ELR (cell line): ENCODE measurements around the gene INO80D.
"Not testable (repeated sequence)": the region's sequence is repeated elsewhere in the genome, so short reads cannot be mapped to it uniquely, and the experiment has no call there.

Source experiments
- DNase-seq: peaks from one replicate; pipeline ENCODE4 v3.0.0-alpha.2; 2015; ENCODE audit warnings: low read depth

Gene INO80D

DNA sequence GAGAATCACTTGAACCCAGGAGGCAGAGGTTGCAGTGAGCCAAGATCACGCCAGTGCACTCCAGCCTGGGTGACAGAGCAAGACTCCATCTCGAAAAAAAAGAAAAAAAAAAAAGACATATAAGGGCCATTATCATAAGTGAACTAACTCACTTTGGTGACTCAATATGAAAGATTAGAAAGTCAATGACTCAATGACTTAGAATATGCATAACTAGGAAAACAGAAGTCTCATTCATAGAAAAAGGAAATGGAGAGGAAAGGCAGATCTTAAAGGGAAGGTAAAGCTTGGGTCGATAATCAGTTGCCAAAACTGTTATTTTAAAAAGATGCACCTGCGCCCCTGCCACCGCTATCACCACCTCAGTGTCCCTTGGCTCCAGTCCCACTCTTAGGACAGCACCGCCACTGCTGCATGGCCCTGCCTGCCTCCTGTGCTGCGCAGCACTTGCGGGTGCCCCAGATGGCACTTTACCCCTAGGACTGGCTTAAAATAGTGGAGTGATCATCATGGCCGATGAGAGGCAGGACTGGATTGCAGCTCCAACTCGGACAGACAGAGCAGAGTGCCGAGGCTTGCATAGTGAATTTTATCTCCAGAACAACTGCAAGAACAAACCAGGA lies 54.7 kb downstream of the INO80D start:
- peak; percentile 87 for DNase-seq

- no peak for DNase-seq
Observed at GRCh38 chr2:206028101-206028500, 57.9 kb downstream of the INO80D start.

- no peak for DNase-seq
Observed at GRCh38 chr2:206023183-206023582, 62.8 kb downstream of the INO80D start.

DNA sequence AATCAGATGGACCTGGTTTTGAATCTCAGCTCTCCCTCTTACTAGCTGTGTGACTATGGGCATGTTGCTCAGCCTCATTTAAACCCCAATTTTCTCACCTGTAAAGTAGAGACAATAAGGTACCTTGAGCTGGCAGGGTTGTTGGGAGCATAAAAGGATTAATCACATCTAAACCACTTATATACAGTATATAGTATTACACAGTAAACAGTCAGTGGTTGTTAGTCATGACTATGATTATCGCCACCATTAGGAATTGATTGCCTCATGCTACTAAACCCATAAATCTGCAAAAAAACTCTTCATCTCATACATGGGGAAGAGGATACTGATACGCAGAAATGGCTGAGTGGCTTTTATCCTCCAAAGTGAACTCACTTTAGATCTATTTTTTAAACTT lies 65.8 kb downstream of the INO80D start:
- no peak for DNase-seq

GRCh38 chr2:206015746-206016145 lies 70.2 kb downstream of the INO80D start:
- not testable (repeated sequence) for DNase-seq

DNA sequence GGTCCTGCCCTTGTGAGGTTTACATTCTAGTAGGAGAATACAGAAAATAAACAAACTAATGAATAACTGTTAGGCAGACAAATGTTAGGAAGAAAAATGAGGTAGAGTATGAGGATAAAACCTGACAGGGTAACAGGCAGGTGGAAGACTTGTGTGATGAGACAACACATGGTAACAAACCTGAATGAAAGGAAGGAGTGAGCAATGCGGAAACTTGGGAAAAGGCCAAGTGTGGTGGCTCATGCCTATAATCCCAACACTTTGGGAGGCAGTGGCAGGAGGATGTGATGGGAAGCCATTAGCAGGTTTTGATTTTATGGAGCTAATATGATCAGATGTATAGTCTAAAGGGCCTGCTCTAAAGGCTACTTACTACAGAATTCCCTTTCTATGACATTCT lies 74.2 kb downstream of the INO80D start:
- DNase-seq: peak; percentile 32

- DNase-seq: no peak
Observed at GRCh38 chr2:206011018-206011614, 74.9 kb downstream of the INO80D start.

DNA sequence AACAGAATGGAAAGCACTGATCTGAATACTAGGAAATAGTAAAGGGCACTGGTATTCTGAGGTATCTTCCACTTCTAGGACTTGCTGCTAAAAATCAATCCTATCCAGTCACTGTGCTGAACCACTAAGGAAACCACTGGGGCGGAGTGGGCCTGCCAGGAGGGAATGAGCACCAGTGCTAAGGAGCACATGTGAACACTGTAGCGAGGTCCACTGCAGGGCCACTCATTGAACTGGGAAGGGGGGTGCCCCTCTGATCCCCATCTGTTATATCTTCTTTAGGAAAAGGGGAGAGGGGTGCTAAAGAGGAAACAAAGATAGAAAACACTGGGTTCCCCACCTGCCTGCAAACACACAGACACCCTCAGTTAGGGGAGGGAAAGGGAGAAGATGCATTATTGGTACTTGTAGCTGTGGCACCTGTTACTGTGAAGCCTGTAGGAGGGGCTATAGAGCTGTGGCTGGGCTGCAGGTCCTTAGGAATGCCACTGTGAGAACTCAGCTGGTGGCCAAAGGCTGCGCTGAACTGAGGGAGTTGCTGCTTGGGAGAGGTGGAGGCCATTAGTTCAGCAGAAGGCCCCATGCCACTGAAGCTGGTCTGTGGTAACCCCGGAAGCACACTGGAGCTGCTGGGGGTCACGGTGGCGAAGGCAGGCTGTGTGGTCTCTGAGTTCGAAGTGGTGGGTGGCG lies 81.8 kb downstream of the INO80D start:
- peak; percentile 38 for DNase-seq

- no peak for DNase-seq
Observed at GRCh38 chr2:206002440-206002839, 83.5 kb downstream of the INO80D start.

DNA sequence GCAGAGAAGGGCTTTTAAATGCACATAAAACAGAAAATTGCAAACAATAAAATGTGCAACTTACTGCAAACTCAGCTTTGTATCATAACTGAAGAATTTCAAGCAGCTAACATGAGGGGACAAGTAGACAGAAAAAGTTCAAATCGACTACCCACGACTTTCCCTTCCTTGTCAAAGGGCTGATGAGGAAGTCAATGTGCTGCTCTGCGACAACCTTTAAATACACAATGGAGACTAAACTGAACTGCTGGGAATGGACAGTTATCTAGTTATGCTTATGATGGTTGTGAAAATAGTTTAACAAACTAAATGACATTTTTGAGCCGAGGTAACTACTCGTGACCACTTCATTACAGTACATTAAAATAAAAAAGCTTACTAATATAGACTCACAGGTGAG lies 84.1 kb downstream of the INO80D start:
- no peak for DNase-seq

- DNase-seq: no peak
Observed at GRCh38 chr2:206000776-206001175, 85.2 kb downstream of the INO80D start.

DNA sequence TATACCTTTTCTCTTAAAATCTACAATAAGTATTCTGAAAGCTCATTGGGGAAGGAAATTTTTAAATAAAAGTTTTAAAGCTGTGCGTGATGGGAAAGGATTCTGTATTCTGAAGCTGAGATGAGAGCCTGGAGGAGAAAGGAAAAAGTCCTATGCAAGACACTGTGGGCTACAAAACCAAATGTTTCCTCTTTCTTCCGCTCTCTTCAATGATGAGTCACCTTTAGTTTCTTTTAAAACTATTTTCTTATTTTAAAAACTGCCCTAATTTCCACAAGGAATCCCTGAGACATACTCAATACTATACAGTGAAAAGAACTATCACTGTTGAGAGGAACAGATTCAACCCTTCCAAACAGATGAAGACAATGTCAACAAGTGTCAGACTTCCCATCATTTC lies 87.4 kb downstream of the INO80D start:
- DNase-seq: no peak

- no peak for DNase-seq
Observed at GRCh38 chr2:205996161-205996560, 89.8 kb downstream of the INO80D start.

GRCh38 chr2:205995260-205995659 lies 90.7 kb downstream of the INO80D start:
- DNase-seq: no peak

GRCh38 chr2:205994344-205994743 lies 91.6 kb downstream of the INO80D start:
- DNase-seq: no peak

GRCh38 chr2:205990104-205990503 lies 95.9 kb downstream of the INO80D start:
- no peak for DNase-seq

DNA sequence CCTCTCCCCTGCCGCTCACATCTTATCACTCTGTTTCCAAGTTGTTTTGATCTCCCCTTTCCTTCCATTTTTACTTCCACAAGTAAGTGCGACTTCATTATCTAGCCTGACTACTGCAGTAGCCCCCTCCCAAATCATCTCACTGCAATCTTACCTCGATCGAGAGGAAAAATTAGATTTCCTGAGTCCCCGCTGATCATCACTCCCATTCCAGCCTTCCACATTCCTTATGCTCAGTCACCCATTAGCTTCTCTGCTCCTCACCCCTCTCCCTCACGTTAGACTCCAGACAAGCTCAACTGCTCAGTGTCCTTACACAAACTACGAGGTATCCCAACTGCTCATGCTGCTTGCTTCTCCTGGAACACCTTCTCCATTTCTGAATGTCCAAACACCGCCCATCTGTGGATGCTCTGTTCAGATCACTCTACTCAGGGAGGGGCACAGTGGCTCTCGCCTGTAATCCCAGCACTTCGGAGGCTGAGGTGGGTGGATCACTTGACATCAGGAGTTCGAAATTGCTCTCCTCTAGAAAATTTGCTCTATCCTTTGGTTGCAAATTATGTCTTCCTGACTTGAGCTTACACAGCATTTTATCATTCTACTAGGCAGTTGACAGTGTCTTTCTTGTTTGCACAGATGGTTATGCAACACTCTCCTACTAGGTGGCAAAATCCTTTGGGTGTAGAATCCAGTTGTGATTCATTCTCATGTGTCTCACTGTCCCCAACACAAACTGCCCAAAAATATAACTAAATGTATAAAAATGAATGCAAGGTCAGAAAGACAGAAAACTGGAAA lies 96.5 kb downstream of the INO80D start:
- DNase-seq: no peak

- not testable (repeated sequence) for DNase-seq
Observed at GRCh38 chr2:205988681-205989080, 97.3 kb downstream of the INO80D start.

GRCh38 chr2:205988274-205988673 lies 97.7 kb downstream of the INO80D start:
- DNase-seq: no peak

- not testable (repeated sequence) for DNase-seq
Observed at GRCh38 chr2:205986334-205986733, 99.6 kb downstream of the INO80D start.

DNA sequence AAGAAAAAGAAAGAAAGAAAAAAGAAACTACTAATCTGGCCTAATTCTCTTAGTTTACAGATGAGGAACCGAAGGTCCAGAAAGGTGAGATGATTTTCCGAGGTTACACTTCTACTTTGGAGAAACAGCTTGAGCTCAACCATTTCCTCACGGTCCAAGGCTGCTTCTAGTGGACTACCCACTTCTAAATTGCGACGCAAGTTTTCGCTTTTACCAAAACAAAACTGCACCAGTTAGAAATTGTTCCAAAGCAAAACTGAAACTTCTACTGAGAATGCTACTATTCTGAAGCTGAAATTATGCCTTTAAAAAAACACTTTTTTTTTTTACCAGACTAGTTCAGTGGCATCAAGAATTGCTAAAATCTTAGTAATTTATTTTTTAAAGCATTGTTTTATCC lies 101.6 kb downstream of the INO80D start:
- DNase-seq: no peak

- no peak for DNase-seq
Observed at GRCh38 chr2:205982776-205983327, 103.1 kb downstream of the INO80D start.
